Measurements from ENCODE around the gene SIK3.

- TF ChIP-seq POLR2A (IDR thresholded peaks at IDR 0.05; ENCODE audit: low read depth, low read length) (no peak), POLR2AphosphoS5 (IDR thresholded peaks at IDR 0.05; ENCODE audit: insufficient read depth, low read depth, low read length) (no peak), EZH2 (IDR thresholded peaks at IDR 0.05; ENCODE audit: borderline replicate concordance, low read depth, low read length, severe bottlenecking) (no peak), CTCF (IDR thresholded peaks at IDR 0.05; ENCODE audit: extremely low read depth in 1 of 2, insufficient read depth in 1 of 2, low read depth in 1 of 2, low read length in 2 of 2) (no peak)
Observed at GRCh38 chr11:116849486-116849885, 248.7 kb downstream of the SIK3 start.

All from endothelial cell of umbilical vein (primary cell).